GM10266 (cell line): ENCODE measurements around the gene HECTD1.
"Not testable (repeated sequence)": the region's sequence is repeated elsewhere in the genome, so short reads cannot be mapped to it uniquely, and the experiment has no call there.

ENCODE experiments used
- DNase-seq: peaks from one replicate; pipeline ENCODE4 v3.0.0; 2012; ENCODE audit errors: extremely low spot score
- TF ChIP-seq, protein P1 (sequence below): IDR thresholded peaks from 2 replicates; pipeline ENCODE4 v1.5.1; 2012; ENCODE audit warnings: mild to moderate bottlenecking, low read depth; ENCODE audit not compliant: control insufficient read depth, insufficient read depth; ENCODE audit errors: missing control alignments

Gene HECTD1

DNA sequence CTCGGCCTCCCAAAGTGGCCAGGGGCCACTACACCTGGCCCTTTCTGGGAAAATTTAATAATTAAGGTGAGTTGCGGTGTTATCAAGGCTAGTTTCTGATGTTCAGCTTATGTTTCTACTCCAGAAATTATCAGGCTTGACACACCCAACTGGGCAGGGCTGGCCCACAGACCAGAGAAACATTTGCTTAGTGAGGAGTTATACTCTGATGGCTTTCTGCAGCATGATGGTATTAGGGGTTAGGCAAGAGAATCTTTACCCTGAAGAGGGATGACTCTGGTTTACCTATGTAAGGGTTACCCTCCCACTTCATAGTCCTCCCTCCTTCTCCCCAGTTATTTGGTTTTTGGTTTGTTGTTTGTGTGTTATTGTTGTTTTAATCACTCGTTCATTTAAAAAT lies 24.5 kb upstream of the HECTD1 start:
- TF ChIP-seq, protein P1, sequence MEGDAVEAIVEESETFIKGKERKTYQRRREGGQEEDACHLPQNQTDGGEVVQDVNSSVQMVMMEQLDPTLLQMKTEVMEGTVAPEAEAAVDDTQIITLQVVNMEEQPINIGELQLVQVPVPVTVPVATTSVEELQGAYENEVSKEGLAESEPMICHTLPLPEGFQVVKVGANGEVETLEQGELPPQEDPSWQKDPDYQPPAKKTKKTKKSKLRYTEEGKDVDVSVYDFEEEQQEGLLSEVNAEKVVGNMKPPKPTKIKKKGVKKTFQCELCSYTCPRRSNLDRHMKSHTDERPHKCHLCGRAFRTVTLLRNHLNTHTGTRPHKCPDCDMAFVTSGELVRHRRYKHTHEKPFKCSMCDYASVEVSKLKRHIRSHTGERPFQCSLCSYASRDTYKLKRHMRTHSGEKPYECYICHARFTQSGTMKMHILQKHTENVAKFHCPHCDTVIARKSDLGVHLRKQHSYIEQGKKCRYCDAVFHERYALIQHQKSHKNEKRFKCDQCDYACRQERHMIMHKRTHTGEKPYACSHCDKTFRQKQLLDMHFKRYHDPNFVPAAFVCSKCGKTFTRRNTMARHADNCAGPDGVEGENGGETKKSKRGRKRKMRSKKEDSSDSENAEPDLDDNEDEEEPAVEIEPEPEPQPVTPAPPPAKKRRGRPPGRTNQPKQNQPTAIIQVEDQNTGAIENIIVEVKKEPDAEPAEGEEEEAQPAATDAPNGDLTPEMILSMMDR, result no peak
- no peak for DNase-seq

DNA sequence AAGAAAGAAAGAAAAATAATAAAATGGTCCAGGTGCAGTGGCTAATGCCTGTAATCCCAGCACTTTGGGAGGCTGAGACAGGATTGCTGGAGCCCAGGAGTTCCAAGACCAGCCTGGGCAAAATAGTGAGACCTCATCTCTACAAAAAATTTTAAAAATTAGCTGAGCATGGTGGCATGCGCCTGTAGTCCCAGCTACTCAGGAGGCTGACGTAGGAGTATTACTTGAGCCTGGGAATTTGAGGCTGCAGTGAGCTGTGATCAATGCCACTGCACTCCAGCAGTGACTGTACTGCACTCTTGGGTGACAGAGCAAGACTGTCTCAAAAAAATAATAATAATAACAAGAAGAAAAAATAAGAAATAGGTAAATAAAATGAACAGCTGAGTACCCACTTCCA lies 23.7 kb upstream of the HECTD1 start:
- not testable (repeated sequence) for DNase-seq

DNA sequence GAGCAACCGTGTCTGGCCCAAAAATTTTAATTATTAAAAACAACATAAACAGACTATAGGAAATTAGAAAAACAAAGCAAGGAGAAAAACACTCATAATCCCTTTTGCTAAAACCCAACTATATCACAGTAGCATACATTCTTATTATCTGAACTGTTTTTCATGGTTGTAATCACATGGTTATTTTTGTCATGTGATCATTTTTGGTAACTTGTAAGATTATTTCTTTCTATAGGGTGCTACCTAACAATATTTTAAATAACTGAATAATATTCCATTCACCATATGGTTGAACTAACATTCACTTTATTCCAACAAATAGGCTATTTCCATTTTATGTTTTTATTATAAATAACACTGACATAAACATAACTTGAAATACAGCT lies 23.0 kb upstream of the HECTD1 start:
- TF ChIP-seq, protein P1, result no peak

DNA sequence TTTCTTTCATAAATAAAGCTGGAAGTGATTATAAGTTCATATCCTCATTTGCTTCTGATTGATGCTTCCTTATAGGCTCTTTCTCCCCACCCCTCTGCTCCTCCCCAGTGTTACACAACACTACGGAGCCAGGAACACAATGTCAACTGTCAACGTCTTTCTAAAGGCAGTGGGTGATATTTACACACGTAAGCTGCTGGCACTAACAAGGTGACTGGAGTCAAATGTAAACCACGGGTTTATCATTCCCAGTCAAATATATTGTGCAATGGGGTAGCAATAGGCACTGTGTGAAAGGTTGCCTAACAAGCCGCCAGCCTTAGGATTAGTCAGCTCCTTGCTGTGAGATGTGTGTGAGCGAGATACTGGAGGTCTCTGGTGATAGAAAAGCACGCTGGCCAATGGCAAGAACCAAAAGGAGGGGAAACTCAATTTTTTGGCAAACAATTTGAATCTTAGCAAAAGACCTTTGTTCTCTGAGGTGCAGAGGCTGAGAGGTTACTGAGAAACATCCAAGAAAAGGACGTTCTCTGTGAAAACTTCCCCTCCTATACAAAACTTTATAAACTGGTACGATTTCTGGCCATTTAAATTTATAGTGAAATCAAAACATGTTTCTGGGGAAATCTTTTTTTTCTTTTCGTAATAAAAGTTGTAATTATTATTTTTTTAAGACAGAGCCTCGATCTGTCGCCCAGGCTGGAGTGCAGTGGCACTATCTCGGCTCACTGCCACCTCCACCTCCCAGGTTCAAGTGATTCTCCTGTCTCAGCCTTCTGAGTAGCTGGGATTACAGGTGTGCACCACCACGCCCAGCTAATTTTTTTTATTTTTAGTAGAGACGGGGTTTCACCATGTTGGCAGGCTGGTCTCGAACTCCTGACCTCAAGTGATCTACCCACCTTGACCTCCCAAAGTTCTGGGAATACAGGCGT lies 22.3 kb upstream of the HECTD1 start:
- no peak for DNase-seq
- TF ChIP-seq, protein P1, result no peak

More for the DNA sequence above, 23.0 kb upstream of the HECTD1 start:
- no peak for DNase-seq

DNA sequence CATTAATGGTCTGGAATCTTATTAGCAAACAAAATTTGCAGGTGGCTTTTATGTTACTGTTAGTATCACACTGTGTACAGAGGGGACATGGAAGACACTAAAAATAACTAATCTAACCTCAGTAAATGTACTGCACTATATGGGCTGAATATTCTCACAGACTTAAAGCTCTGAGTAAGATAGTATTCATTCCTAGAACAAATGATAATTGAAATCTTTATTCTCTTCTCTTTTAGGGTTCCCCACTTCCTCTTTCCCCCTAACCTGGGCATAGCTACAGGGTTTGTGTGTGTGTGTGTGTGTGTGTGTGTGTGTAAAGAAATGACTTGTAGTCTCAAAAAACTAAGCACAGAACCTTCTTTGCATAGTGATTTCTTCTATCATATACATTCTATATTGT lies 21.4 kb upstream of the HECTD1 start:
- TF ChIP-seq, protein P1, result no peak
- DNase-seq, result peak; percentile 40

DNA sequence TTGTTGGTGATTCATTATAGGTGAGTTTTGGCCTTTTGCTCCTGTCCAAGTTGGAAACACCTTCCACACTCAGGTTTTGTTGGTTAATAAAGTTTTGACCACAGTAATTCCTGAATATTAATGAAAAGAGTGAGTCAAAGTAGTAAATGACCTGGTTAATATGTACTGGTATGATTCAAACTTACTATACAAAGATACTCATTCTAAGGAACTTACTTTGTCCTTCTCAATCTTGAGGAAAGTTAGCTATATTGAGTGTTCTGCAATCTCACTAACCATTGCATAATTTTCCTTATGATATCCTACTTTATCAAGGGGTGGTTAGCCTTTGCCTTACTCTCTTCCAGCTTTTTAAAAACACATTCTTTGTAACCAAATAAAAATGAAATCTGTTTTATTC lies 20.9 kb upstream of the HECTD1 start:
- DNase-seq, result no peak
- TF ChIP-seq, protein P1, result no peak

DNA sequence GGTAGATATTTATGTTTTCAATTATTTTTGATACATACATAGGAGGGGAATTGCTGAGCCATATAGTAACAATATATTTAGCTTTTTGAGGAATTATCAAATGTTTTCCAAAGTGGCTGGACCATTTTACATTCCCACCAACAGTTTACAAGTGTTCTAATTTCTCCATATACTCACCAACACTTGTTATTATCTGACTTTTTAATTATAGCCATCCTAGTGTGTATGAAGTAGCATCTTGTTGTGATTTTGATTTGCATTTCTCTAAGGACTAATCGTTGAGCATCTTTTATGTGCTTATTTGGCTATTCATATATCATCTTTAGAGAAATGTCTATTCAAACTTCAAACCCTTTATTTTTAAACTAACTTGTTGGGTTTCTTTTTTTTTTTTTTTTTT lies 17.2 kb upstream of the HECTD1 start:
- TF ChIP-seq, protein P1, result no peak
- DNase-seq, result no peak
